HepG2 (cell line): ENCODE data around the gene ATP1B2. TPM values are rescaled to one million over a fixed set of nuclear protein-coding genes. Genes with fewer than 3 reads are reported as not detected.

Source experiments
- ADNP ChIP-seq: sonication (generic); formaldehyde crosslinking; IDR thresholded peaks from 2 replicates; pipeline ENCODE4 v1.4.0; 2020; ENCODE audit warnings: missing genetic modification reagents
- GPN1 ChIP-seq: sonication (generic); formaldehyde crosslinking; IDR thresholded peaks from 2 replicates; pipeline ENCODE4 v1.5.1; 2020; ENCODE audit warnings: missing genetic modification reagents, borderline replicate concordance
- IKZF4 ChIP-seq: sonication (generic); formaldehyde crosslinking; IDR thresholded peaks from 2 replicates; pipeline ENCODE4 v1.5.1; 2020; ENCODE audit warnings: borderline replicate concordance, mild to moderate bottlenecking, low read depth, missing genetic modification reagents; ENCODE audit errors: not compliant biosample characterization
- MED8 ChIP-seq: sonication (generic); formaldehyde crosslinking; IDR thresholded peaks from 2 replicates; pipeline ENCODE4 v1.8.1; 2023; ENCODE audit warnings: mild to moderate bottlenecking, missing genetic modification reagents; ENCODE audit not compliant: insufficient replicate concordance
- PRMT3 ChIP-seq: sonication (generic); formaldehyde crosslinking; IDR thresholded peaks from 2 replicates; pipeline ENCODE4 v1.8.1; 2022; ENCODE audit warnings: low read depth, mild to moderate bottlenecking, moderate library complexity, missing genetic modification reagents, borderline replicate concordance
- SMAD9 ChIP-seq: sonication (generic); formaldehyde crosslinking; IDR thresholded peaks from 2 replicates; pipeline ENCODE4 v1.5.1; 2020; ENCODE audit warnings: mild to moderate bottlenecking, missing genetic modification reagents
- SRSF9 ChIP-seq: fragments of 200-400 bp; formaldehyde crosslinking; IDR thresholded peaks from 2 replicates; pipeline ENCODE4 v1.6.1; 2018; ENCODE audit warnings: borderline replicate concordance, mild to moderate bottlenecking, low read depth, low read length; ENCODE audit not compliant: insufficient read depth, poor library complexity, severe bottlenecking
- ZFP41 ChIP-seq: sonication (generic); formaldehyde crosslinking; IDR thresholded peaks from 2 replicates; pipeline ENCODE4 v1.4.0; 2020; ENCODE audit warnings: mild to moderate bottlenecking, missing genetic modification reagents, borderline replicate concordance
- ZNF260 ChIP-seq: sonication (generic); formaldehyde crosslinking; IDR thresholded peaks from 2 replicates; pipeline ENCODE4 v1.4.0; 2020; ENCODE audit warnings: missing genetic modification reagents, low read depth, mild to moderate bottlenecking, borderline replicate concordance
- ZNF7 ChIP-seq: IDR thresholded peaks from 2 replicates; pipeline ENCODE4 v1.6.1; 2016; ENCODE audit warnings: missing biosample characterization, missing genetic modification reagents
- polyA plus RNA-seq, 8 experiments: library from polyadenylated mRNA; depleted of rRNA in 3 of 8; stranded (reverse) in 7 of 8; unstranded in 1 of 8; fragments of >200 nt; fragmentation: Illumina TruSeq in 4 of 8; extraction: Trizol in 4 of 8; gene quantifications; 2 replicates each; pipeline versions ENCODE4 v1.2.1 to v1.2.3, GENCODE V29; 2011 to 2016; ENCODE audit warnings: low read depth in 4 of 8, missing spikeins in 1 of 8, mixed read lengths in 1 of 8; ENCODE audit not compliant: insufficient read depth in 1 of 8
- total RNA-seq, 5 experiments: library from RNA; depleted of rRNA; stranded (reverse); fragments of >200 nt; fragmentation: Illumina TruSeq; extraction: Trizol; gene quantifications; 2 replicates each; pipeline ENCODE4 v1.2.3, GENCODE V29; 2016; ENCODE audit warnings: low read depth in 1 of 5
- TF ChIP-seq, protein P1 (sequence below): sonication (generic); formaldehyde crosslinking; IDR thresholded peaks from 2 replicates; pipeline ENCODE4 v1.4.0; 2020; ENCODE audit warnings: missing genetic modification reagents
- TF ChIP-seq, protein P2 (sequence below): sonication (generic); formaldehyde crosslinking; IDR thresholded peaks from 2 replicates; pipeline ENCODE4 v1.4.0; 2020; ENCODE audit warnings: mild to moderate bottlenecking, missing genetic modification reagents
- TF ChIP-seq, protein P3 (sequence below): sonication (generic); formaldehyde crosslinking; IDR thresholded peaks from 2 replicates; pipeline ENCODE4 v1.5.0; 2020; ENCODE audit warnings: mild to moderate bottlenecking, missing genetic modification reagents
- TF ChIP-seq, protein P4 (sequence below): sonication (generic); formaldehyde crosslinking; IDR thresholded peaks from 2 replicates; pipeline ENCODE4 v1.8.0; 2023; ENCODE audit warnings: mild to moderate bottlenecking, missing genetic modification reagents
- TF ChIP-seq, protein P5 (sequence below): sonication (generic); formaldehyde crosslinking; IDR thresholded peaks from 2 replicates; pipeline ENCODE4 v1.5.1; 2020; ENCODE audit warnings: missing genetic modification reagents, mild to moderate bottlenecking, borderline replicate concordance
- TF ChIP-seq, protein P6 (sequence below): sonication (generic); formaldehyde crosslinking; IDR thresholded peaks from 2 replicates; pipeline ENCODE4 v1.9.0; 2022; ENCODE audit warnings: missing genetic modification reagents, mild to moderate bottlenecking, borderline replicate concordance

The ATP1B2 gene
- total and polyA plus RNA-seq, 2 of the 13 experiments (the other 11 are each of a cell fraction or from before 2014, with no cell fraction given), result not detected

DNA sequence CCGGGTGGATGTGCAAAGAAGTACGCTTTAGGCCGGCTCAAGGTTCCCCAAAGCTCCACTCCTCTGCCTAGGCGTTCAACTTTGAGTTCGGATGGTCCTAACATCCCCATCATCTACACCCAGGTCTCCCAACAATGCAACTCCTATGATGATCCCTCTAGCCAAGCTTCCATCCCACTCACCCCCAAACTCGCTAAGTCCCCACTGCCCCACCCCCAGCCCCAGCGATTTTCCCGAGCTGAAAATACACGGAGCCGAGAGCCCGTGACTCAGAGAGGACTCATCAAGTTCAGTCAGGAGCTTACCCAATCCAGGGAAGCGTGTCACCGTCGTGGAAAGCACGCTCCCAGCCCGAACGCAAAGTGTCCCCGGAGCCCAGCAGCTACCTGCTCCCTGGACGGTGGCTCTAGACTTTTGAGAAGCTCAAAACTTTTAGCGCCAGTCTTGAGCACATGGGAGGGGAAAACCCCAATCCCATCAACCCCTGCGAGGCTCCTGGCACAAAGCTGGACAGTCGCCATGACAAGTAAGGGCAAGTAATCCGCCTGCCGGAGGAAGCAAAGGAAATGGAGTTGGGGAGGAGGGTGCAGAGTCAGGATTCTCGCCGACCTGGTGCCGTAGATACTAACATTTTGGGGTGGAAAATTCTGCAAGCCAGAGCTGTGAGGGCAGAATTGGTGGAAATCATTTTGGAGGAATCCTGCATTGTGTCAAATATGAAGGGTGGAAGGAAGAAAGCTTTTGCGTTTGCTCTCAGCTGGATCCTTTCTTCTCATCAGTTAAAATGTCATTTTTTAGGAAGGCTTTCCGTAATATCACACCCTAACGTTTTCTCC is 36.6 kb downstream of the ATP1B2 start, which contains the start of gene TP53 (continued):
- TF ChIP-seq, protein P1, sequence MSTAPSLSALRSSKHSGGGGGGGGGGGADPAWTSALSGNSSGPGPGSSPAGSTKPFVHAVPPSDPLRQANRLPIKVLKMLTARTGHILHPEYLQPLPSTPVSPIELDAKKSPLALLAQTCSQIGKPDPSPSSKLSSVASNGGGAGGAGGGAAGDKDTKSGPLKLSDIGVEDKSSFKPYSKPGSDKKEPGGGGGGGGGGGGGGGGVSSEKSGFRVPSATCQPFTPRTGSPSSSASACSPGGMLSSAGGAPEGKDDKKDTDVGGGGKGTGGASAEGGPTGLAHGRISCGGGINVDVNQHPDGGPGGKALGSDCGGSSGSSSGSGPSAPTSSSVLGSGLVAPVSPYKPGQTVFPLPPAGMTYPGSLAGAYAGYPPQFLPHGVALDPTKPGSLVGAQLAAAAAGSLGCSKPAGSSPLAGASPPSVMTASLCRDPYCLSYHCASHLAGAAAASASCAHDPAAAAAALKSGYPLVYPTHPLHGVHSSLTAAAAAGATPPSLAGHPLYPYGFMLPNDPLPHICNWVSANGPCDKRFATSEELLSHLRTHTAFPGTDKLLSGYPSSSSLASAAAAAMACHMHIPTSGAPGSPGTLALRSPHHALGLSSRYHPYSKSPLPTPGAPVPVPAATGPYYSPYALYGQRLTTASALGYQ (CRISPR knock-in tag), result no peak
- no peak for TF ChIP-seq SMAD9
- TF ChIP-seq, protein P2, sequence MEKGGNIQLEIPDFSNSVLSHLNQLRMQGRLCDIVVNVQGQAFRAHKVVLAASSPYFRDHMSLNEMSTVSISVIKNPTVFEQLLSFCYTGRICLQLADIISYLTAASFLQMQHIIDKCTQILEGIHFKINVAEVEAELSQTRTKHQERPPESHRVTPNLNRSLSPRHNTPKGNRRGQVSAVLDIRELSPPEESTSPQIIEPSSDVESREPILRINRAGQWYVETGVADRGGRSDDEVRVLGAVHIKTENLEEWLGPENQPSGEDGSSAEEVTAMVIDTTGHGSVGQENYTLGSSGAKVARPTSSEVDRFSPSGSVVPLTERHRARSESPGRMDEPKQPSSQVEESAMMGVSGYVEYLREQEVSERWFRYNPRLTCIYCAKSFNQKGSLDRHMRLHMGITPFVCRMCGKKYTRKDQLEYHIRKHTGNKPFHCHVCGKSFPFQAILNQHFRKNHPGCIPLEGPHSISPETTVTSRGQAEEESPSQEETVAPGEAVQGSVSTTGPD (CRISPR knock-in tag), result no peak
- no peak for TF ChIP-seq ZNF7 (CRISPR knock-in tag)
- TF ChIP-seq, protein P3, sequence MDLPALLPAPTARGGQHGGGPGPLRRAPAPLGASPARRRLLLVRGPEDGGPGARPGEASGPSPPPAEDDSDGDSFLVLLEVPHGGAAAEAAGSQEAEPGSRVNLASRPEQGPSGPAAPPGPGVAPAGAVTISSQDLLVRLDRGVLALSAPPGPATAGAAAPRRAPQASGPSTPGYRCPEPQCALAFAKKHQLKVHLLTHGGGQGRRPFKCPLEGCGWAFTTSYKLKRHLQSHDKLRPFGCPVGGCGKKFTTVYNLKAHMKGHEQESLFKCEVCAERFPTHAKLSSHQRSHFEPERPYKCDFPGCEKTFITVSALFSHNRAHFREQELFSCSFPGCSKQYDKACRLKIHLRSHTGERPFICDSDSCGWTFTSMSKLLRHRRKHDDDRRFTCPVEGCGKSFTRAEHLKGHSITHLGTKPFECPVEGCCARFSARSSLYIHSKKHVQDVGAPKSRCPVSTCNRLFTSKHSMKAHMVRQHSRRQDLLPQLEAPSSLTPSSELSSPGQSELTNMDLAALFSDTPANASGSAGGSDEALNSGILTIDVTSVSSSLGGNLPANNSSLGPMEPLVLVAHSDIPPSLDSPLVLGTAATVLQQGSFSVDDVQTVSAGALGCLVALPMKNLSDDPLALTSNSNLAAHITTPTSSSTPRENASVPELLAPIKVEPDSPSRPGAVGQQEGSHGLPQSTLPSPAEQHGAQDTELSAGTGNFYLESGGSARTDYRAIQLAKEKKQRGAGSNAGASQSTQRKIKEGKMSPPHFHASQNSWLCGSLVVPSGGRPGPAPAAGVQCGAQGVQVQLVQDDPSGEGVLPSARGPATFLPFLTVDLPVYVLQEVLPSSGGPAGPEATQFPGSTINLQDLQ (CRISPR knock-in tag), result no peak
- TF ChIP-seq ZNF260 (CRISPR knock-in tag), result no peak
- no peak for TF ChIP-seq MED8 (CRISPR knock-in tag)
- no peak for TF ChIP-seq GPN1 (CRISPR knock-in tag)
- TF ChIP-seq SRSF9, result no peak
- no peak for TF ChIP-seq ZFP41 (CRISPR knock-in tag)
- TF ChIP-seq PRMT3 (CRISPR knock-in tag), result no peak
- TF ChIP-seq, protein P4, sequence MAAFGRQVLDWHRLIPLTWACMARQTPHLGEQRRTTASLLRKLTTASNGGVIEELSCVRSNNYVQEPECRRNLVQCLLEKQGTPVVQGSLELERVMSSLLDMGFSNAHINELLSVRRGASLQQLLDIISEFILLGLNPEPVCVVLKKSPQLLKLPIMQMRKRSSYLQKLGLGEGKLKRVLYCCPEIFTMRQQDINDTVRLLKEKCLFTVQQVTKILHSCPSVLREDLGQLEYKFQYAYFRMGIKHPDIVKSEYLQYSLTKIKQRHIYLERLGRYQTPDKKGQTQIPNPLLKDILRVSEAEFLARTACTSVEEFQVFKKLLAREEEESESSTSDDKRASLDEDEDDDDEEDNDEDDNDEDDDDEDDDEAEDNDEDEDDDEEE (CRISPR knock-in tag), result no peak; the same call in 1 of the 2 replicates
- TF ChIP-seq, protein P5, sequence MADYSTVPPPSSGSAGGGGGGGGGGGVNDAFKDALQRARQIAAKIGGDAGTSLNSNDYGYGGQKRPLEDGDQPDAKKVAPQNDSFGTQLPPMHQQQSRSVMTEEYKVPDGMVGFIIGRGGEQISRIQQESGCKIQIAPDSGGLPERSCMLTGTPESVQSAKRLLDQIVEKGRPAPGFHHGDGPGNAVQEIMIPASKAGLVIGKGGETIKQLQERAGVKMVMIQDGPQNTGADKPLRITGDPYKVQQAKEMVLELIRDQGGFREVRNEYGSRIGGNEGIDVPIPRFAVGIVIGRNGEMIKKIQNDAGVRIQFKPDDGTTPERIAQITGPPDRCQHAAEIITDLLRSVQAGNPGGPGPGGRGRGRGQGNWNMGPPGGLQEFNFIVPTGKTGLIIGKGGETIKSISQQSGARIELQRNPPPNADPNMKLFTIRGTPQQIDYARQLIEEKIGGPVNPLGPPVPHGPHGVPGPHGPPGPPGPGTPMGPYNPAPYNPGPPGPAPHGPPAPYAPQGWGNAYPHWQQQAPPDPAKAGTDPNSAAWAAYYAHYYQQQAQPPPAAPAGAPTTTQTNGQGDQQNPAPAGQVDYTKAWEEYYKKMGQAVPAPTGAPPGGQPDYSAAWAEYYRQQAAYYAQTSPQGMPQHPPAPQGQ (CRISPR knock-in tag), result no peak
- TF ChIP-seq, protein P6, sequence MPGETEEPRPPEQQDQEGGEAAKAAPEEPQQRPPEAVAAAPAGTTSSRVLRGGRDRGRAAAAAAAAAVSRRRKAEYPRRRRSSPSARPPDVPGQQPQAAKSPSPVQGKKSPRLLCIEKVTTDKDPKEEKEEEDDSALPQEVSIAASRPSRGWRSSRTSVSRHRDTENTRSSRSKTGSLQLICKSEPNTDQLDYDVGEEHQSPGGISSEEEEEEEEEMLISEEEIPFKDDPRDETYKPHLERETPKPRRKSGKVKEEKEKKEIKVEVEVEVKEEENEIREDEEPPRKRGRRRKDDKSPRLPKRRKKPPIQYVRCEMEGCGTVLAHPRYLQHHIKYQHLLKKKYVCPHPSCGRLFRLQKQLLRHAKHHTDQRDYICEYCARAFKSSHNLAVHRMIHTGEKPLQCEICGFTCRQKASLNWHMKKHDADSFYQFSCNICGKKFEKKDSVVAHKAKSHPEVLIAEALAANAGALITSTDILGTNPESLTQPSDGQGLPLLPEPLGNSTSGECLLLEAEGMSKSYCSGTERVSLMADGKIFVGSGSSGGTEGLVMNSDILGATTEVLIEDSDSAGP (CRISPR knock-in tag), result no peak
- TF ChIP-seq ADNP (CRISPR knock-in tag), result no peak
- TF ChIP-seq IKZF4, result no peak
